Cardiac muscle cell (in vitro differentiated cells and primary cell): Measurements from ENCODE around the gene EED. TPM values are rescaled to one million over a fixed set of nuclear protein-coding genes. Genes with fewer than 3 reads are reported as not detected.
A peak's percentile ranks its signal among the peaks of the same experiment; 100 is the strongest.
"Not testable (repeated sequence)": the region's sequence is repeated elsewhere in the genome, so short reads cannot be mapped to it uniquely, and the experiment has no call there.

ENCODE experiments used
- DNase-seq, 2 donors: peaks; one replicate each; pipeline versions ENCODE4 v3.0.0 to v3.0.0-alpha.2; 2010 to 2017; ENCODE audit warnings: low read depth in 1 of 2, low spot score in 1 of 2
- H3K27ac ChIP-seq: fragments of 200-600 bp; sonication (generic); 2 replicates; pipeline ENCODE4 v1.5.1; 2016
- H3K27me3 ChIP-seq: fragments of 200-600 bp; sonication (generic); 2 replicates; pipeline ENCODE4 v1.6.0; 2016; ENCODE audit warnings: control low read depth
- H3K36me3 ChIP-seq: fragments of 200-600 bp; sonication (generic); 2 replicates; pipeline ENCODE4 v1.5.1; 2016; ENCODE audit warnings: control low read depth
- H3K4me1 ChIP-seq: fragments of 200-600 bp; sonication (generic); 2 replicates; pipeline ENCODE4 v1.8.1; 2017; ENCODE audit warnings: low read depth, mild to moderate bottlenecking, mixed run types
- H3K4me3 ChIP-seq: fragments of 200-600 bp; sonication (generic); 2 replicates; pipeline ENCODE4 v1.5.1; 2016; ENCODE audit warnings: mild to moderate bottlenecking
- H3K9me3 ChIP-seq: fragments of 200-600 bp; sonication (generic); 2 replicates; pipeline ENCODE4 v1.5.1; 2017; ENCODE audit warnings: low read depth, mild to moderate bottlenecking, control low read depth
- polyA plus RNA-seq: library from polyadenylated mRNA; unstranded; fragments of >200 nt; fragmentation: Nextera tagmentation; extraction: Ambion mirVana; gene quantifications from 2 replicates; pipeline ENCODE4 v1.2.1, GENCODE V29; 2016
- total RNA-seq: library from RNA; depleted of rRNA; stranded (reverse); fragments of >200 nt; gene quantifications from 2 replicates; pipeline ENCODE4 v1.2.3, GENCODE V29; 2016
- TF ChIP-seq, protein P1 (sequence below): IDR thresholded peaks from 2 replicates; pipeline ENCODE4 v1.5.1; 2012; ENCODE audit warnings: low read depth, mild to moderate bottlenecking, low read length

Gene EED
- total and polyA plus RNA-seq, 2 experiments from 2014 or later = 24.0 to 30.1 TPM

DNA sequence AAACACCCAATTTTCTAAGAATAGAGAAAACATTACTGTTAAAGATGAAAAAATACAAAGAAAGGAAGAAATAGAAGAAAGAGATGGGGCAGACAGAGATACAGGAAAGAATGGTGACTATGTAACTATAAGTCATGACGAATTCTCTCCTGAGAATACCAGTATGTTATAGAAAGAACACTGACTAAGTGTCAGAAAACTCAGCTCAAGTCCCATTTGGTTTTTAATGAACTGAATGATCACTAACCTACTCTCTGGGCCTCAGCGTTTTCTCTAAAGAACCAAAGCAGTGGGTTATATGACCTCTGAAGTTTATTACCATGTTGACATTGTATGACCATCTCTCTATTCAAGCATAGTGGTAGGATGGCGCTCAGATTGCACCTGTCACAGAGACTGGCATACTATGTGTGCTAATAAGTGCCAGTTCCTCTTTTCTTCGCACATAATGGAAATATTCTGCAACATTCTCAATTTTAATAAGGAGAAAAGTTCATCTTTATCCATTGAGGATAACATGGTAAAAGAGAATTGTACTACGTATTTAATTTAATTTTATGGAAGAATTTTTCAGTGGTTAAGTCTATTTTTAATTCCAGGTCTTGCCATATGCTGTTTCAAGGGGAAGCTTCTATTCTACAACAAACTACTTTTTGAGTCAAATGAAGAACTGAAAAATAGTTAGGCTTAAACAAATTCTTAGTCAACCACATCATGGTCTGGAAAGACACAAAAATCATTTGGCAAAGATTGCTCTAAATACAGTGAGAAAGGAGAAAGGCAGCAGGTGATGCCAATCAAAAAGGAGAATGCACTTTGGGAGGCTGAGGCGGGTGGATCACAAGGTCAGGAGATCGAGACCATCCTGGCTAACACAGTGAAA lies 25.0 kb upstream of the EED start:
- H3K4me1 ChIP-seq = no peaks in the 10 kb centered on the region
- H3K4me3 ChIP-seq = no peak overlapping the region
- TF ChIP-seq, protein P1, sequence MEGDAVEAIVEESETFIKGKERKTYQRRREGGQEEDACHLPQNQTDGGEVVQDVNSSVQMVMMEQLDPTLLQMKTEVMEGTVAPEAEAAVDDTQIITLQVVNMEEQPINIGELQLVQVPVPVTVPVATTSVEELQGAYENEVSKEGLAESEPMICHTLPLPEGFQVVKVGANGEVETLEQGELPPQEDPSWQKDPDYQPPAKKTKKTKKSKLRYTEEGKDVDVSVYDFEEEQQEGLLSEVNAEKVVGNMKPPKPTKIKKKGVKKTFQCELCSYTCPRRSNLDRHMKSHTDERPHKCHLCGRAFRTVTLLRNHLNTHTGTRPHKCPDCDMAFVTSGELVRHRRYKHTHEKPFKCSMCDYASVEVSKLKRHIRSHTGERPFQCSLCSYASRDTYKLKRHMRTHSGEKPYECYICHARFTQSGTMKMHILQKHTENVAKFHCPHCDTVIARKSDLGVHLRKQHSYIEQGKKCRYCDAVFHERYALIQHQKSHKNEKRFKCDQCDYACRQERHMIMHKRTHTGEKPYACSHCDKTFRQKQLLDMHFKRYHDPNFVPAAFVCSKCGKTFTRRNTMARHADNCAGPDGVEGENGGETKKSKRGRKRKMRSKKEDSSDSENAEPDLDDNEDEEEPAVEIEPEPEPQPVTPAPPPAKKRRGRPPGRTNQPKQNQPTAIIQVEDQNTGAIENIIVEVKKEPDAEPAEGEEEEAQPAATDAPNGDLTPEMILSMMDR = no peak

DNA sequence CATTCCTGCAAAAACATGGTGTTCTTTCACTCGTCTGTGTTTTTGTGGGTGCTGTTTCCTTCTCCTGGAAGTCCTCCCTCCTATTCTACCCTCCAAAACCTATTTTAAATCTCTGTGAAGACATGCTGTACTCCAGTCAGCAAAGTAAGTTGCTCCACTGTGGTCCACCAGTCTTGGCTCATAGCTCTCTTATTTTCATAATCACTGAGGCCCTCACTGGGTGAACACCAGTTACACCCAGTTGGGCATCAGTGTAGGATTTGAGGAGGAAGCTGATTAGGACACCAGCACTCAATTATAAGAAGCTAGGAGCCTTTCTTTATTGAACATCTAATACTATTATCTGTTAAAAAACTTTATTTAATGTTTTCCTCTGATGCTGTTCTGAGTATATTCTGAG lies 23.9 kb upstream of the EED start:
- TF ChIP-seq, protein P1 = no peak
- H3K4me1 ChIP-seq = no peaks in the 10 kb centered on the region
- no peaks in the 10 kb centered on the region for H3K36me3 ChIP-seq
- H3K27ac ChIP-seq = no peak overlapping the region
- H3K4me3 ChIP-seq = no peak overlapping the region
- H3K27me3 ChIP-seq = no peaks in the 10 kb centered on the region
- DNase-seq = no peak
- no peaks in the 10 kb centered on the region for H3K9me3 ChIP-seq

More for the DNA sequence above, 25.0 kb upstream of the EED start:
- DNase-seq = no peak
- Histone ChIP-seq H3K27ac (no peak overlapping the region), H3K27me3 (no peaks in the 10 kb centered on the region), H3K9me3 (no peaks in the 10 kb centered on the region), H3K36me3 (no peaks in the 10 kb centered on the region)

DNA sequence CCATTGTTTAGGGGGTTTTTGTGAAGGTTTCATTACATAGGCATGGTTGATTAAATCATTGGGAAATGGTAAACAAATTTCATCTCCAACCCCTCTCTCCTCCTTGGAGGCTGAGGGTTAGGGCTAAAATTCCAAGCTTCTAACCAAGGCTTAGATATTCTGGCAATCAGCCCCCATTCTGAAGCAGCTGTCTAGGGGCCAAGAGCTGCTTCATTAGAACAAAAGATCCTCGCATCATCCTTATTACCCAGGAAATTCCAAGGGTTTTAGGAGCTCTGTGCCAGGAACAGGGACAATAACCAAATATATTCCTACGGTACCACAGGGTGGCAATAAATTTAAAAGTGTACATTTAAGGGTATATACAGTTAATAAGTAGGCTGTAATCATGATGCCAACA lies 22.5 kb upstream of the EED start:
- no peaks in the 10 kb centered on the region for H3K4me1 ChIP-seq
- no peaks in the 10 kb centered on the region for H3K27me3 ChIP-seq
- no peaks in the 10 kb centered on the region for H3K36me3 ChIP-seq
- no peaks in the 10 kb centered on the region for H3K9me3 ChIP-seq
- H3K27ac ChIP-seq = no peak overlapping the region
- H3K4me3 ChIP-seq = no peak overlapping the region
- TF ChIP-seq, protein P1 = no peak
- DNase-seq = peak in 1 of 2 donors; percentile 41

DNA sequence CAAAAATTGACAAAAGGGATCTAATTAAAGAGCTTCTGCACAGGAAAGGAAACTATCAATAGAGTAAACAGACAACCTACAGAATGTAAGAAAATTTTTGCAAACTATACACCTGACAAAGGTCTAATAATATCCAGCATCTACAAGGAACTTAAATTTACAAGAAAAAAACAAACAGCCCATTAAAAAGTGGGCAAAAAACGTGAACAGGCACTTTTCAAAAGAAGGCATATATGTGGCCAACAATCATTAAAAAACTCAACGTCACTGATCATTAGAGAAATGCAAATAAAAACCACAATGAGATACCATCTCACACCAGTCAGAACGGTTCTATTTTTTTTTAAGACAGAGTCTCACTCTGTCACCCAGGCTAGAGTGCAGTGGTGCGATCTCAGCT lies 20.0 kb upstream of the EED start:
- H3K9me3 ChIP-seq, DNase-seq, H3K4me1 ChIP-seq, H3K27ac ChIP-seq, H3K27me3 ChIP-seq, H3K36me3 ChIP-seq, H3K4me3 ChIP-seq: not testable (repeated sequence)

DNA sequence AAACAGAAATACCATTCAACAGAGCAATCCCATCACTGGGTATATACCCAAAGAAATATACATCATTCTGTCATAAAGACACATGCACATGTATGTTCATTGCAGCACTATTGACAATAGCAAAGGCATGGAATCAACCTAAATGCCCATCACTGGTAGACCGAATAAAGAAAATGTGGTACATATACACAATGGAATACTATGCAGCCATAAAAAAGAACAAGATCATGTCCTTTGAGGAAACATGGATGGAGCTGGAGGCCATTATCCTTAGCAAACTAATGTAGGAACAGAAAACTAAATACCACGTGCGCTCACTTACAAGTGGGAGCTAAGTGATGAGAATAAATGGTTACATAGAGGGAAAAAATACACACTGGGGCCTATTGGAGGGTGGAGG lies 19.2 kb upstream of the EED start:
- H3K4me1 ChIP-seq, H3K36me3 ChIP-seq, H3K9me3 ChIP-seq, H3K27me3 ChIP-seq, H3K27ac ChIP-seq, DNase-seq, H3K4me3 ChIP-seq: not testable (repeated sequence)

DNA sequence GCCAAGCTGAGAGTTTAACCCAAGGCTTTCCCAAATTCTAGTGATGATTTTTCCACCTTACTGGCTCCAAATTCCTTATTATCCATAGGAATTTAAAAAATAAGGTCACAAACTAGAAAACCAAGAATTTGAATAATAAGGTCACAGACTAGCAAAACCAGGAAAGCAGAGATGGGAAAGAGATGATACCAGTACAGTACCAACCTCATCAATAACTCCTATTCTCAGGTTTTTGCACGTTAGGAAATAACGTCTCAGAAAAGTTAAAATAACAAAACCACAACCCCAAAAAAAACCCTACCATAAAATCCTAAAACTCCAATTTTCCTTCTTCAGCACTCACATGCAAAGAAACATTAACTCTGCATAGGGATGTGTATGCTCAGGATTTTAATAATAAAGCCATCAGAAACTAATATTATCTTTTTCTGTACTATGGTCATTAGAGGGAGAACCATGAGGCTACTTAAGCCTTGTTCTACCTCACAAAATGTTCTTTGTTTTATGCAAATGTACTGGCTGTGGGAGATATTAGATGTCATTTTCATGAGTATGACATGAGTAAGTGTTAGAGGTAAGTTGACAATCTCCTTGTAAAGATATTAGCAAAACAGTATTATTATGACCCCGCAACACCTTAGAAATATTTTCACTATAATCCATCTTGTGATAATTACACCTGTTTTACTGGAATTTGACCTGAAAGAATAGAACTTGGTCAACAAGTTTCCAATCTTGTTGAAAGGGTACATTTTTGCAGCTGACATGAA lies 16.1 kb upstream of the EED start:
- DNase-seq = no peak
- Histone ChIP-seq H3K9me3 (no peaks in the 10 kb centered on the region), H3K36me3 (no peaks in the 10 kb centered on the region), H3K27me3 (no peaks in the 10 kb centered on the region), H3K4me1 (no peaks in the 10 kb centered on the region), H3K4me3 (no peak overlapping the region), H3K27ac (no peak overlapping the region)
- TF ChIP-seq, protein P1 = no peak

DNA sequence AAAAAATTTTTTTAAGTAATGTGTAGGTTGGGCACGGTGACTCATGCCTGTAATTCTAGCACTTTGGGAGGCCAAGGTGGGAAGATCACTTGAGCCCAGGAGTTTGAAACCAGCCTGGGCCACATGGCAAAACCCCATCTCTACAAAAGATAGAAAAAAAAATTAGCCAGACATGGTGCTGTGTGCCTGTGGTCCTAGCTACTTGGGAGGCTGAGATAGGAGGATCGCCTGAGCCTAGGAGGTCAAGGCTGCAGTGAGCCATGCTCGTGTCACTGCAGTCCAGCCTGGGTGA lies 15.6 kb upstream of the EED start:
- not testable (repeated sequence) for H3K27ac ChIP-seq, H3K27me3 ChIP-seq, H3K36me3 ChIP-seq, H3K4me3 ChIP-seq, H3K9me3 ChIP-seq, H3K4me1 ChIP-seq, DNase-seq
